GM18873 (cell line): ENCODE measurements around the gene BMI1.

Experiments
- ATAC-seq: cut with Tn5 transposase; IDR thresholded peaks from one replicate; pipeline ENCODE4 v1.9.1; 2021; ENCODE audit warnings: mild to moderate bottlenecking, moderate library complexity, moderate number of reproducible peaks; ENCODE audit not compliant: unreplicated experiment, low FRiP score

The BMI1 gene

DNA sequence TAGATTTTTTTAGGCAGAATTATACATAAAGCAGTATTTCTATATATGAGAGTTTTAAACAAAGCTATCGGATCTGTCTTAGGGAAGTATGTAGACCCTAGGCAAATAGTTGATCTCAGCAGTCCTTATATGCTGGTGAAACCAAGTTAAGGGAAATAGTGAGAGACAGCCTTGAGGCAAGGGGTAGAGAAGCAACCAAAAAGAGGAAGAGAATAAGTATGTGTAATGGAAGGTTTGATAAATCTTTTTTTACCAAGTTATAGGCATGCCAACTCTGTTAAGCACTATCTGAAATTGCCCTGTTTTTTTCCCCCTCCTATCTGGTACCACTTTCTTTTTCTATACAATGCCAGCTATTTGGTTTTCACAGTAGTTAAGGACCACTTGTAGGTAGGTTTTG lies 44.3 kb downstream of the BMI1 start:
- no peak for ATAC-seq

DNA sequence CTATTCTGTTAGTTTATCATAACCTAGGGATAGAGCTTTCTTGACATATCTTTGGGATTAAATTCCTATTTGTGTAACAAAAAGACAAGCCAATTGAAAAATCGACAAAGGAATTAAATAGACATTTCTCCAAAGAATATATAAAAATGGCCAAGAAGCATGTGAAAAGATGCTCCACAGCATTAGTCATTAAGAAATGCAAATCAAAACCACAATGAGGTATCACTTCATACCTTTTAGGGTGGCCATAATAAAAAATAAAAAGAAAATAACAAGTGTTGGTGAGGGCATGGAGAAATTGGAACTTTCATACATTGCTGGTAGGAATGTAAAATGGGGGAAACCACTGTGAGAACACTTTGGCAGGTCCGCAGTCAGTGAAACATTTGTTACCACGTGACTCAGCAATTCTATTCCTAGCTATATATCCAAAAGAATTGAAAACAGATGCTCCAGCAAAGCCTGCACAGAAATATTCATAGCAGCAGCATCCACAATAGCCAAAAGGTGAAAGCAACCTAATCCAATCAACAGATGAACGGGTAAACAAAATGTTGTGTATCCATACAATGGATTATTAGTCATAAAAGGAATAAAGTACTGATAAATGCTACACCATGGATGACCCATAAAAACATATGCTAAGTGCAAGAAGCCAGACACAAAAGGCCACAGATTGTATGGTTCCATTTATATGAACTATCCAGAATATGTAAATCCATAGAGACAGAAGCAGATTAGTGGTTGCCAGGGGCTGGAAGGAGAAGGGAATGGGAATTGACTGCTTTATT lies 44.9 kb downstream of the BMI1 start:
- ATAC-seq, result no peak

DNA sequence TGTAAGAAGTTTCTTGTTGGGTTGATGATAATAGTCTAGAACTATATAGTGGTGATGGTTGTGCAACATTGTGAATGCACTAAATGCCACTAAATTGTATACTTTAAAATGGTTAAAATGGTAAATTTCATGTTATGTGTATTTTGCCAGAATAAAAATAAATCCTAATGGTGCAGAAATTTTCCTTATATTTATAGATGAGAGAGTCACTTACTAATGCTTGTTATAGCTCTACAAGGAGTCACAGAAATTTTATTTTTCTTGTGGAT lies 45.5 kb downstream of the BMI1 start:
- no peak for ATAC-seq

DNA sequence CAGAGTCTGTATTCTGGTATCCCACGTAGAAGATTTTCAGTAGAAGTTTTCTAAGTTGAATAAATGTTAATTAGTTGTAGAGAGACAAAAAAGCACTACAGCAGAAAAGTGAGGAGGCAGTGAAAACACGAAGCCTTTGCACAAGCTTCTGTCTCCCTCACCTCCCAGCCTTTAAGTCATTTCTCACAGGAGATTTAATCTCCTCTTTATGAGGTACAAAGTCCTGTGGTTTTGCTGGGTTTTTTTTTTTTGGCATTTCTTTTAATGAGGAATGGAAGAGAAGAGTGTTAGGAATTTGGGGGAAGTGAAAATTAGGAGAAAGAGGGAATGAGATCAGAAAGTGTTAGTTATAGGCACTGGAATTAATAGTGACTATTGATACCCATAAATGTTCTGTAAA lies 45.9 kb downstream of the BMI1 start:
- ATAC-seq, result no peak

DNA sequence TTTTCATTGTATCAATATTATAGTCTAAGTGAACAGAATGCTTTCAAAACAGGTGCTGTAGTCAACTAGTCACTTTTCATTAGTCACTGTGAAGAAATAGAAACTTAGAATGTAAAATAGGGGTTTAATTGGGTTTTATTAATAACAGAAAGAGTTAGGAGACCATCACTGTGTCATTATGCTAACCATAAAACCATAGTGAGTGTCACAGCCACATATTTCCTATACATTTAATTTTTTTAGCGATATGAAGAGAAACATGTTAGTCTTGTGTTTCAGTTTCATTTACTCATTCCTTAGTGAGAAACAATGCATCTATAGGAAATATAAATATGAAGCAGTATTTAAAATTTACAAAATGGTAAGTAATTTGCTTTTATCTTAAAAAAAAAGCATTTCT lies 46.6 kb downstream of the BMI1 start:
- no peak for ATAC-seq

DNA sequence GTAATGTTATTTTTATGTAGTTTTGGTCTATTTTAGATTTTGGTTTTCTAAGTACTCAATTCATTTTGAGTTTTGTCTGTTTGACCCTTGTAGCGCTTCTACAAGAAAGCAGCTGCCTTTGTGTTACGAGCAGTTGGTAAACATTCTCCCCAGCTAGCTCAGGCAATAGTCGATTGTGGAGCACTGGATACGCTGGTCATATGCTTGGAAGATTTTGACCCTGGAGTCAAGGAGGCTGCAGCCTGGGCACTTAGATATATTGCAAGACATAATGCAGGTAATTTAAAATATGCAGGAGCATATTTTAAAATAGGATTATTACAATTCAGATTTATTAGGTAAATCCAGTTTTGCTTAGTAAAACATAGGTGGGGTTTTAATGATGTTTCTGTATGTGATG lies 47.5 kb downstream of the BMI1 start:
- ATAC-seq, result no peak

DNA sequence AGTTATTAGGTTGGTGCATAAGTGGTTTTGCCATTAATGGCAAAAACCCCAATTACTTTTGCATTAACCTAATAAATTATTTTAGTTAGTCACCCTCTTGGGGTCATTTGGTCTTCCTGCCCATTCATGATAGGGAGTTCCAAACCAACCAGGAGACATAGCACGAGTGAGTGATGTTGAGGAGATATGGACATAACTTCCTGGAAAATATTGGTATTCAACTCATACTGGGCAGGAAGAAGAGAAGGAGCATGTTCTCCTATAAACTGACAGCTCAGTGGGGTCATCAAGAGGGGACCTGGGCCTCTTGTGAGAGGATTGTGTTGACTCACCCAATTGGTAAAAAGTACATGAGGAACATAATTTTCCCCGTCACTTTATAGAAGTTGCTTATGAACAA lies 48.1 kb downstream of the BMI1 start:
- no peak for ATAC-seq

DNA sequence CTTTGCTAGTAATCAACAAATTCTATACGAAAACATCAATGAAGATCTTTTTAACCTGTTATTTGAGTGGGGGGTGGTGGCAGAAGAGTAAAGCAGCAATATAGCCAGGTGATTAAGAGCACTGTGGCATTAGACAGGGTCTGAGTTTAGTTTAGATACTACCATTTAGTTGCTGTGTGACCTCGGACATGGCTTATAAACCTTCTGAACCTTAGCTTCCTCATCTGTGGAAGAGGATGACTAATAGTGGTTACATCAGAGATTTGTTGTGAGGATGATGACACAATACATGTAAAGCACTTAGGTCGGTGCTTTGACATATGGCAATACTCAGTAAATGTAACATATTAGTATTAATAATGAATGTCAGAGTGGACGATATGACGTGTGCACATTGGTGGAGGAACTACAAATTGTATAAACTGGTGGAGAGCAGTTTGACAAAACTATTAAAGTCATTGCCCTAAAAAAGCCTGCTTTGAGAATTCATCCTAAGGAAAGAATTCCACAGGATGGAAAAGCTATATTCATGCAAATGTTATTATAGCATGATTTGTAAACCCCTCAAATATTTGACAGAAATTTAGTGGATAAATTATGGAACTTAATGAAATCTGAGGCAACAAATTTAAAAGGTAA lies 48.7 kb downstream of the BMI1 start:
- ATAC-seq, result no peak

DNA sequence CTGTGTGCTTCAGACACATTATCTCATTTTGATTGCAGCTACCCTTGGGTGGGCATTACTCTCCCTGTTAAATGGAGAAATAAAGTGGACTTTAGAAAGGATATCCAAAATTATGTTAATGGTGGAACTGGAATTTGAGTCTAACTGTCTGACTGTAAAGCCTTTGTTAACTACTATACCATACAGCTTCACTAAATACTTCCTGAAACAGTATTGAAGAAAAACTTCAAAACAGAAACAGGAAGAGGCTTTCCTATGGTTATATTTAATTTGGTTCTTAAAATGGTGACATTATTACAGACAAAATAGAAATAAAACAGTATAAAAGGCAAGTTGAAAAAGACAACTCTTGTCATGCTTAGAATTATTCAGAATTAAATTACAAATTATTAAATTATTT lies 49.4 kb downstream of the BMI1 start:
- no peak for ATAC-seq

DNA sequence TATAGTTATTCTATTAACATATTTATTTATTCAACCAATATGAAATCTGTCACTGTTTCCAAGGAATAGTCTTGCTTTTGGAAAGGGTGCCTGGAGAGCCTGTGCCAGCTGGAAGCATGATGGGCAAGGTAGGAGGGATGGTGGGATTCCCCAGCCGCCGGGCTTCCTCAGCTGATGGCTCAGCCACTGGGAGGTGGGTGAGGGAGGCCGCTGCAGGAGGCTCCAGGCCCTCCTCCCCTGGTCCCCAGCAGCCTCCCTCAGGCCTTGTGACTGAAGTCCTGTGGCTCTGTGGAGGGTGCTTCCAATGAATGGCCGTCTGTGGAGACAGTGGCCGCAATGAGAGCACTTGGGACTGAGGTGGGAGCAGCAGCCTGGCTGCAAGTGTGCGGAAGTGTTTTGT lies 51.4 kb downstream of the BMI1 start:
- no peak for ATAC-seq

DNA sequence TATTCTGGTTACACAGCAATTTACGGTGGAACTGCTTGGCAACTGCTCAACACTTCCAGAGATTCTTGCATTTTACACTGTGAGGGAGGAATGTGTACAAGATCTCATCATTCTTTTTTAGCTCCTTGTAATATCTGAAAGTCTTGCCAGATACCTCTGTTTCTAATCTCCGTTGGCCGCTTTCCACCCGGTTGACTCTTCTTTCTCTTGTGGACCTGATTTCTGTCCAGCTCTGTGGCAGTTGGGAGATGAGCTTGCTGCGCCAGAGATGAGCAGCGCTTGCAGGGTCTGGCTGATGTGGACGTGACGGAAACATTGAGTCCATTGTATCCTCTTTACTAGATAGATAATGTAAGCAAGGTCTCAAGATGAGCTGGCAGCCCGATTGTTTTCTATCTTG lies 52.0 kb downstream of the BMI1 start:
- ATAC-seq, result no peak

DNA sequence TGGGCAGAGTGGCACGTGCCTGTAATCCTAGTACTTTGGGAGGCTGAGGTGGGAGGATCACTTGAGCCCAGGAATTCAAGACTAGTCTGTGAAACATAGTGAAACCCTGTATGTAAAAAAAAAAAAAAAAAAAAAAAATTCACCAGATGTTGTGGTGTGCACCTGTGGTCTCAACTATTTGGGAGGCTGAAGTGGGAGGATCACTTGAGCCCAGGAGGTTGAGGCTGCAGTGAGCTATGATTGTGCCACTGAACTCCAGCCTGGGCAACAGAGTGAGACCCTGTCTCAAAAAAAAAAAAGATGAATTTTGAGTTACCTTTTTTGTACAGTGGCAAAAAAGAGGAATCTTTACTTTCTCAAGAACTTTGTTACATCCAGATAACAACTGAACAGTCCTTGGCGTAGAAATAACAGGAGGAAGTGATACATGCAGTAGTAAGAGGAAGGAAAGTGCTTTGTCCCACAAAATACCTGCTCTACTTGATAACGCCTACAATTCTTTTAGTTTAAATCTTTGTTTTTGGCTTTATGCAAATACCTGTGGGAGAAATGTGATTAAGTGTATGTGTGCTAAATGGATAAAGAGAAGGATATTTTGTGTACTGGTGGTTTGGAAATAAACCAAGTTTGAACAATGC lies 53.7 kb downstream of the BMI1 start:
- ATAC-seq, result no peak

DNA sequence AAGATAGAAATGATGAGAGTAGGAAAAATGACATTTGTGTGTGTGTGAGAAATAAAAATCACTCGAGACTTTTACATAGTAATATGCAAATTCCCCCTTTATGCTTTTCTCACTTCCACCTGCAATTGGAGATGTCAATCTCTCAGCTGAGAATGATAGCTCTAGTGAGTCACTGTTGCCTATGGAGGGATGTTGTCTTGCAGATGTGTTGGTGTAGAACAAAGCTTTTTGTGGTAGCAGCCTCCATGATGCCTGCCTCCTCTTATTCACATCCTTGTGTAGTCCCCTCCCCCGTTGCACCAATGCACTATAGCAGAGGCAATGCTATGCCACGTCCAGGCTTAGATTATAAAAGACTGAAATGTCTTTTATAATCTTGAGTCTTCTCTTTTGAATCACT lies 58.2 kb downstream of the BMI1 start:
- peak; percentile 37 for ATAC-seq
